AML-193 (cell line): ENCODE results near the gene CHRNE.
"Not testable (repeated sequence)": the region's sequence is repeated elsewhere in the genome, so short reads cannot be mapped to it uniquely, and the experiment has no call there.

Source experiments
- DNase-seq, 2 experiments: peaks; one replicate each; lab custom pipeline; 2025; lab: John Stamatoyannopoulos, UW

Gene CHRNE

DNA sequence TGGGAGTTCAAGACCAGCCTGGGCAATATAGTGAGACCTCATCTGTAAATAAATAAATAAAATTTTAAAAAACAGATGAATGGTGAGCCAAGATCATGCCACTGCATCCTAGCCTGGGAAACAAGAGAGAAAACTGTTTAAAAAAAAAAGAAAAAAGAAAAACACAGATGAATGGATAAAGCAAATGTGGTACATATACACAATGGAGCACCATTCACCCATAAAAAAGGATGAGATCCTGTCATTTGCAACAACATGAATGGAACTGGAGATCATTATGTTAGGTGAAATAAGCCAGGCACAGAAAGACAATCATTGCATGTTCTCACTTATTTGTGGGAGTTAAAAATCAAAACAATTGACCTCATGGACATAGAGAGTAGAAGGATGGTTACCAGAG lies 3.7 kb upstream of the CHRNE start:
- DNase-seq: not testable (repeated sequence)

DNA sequence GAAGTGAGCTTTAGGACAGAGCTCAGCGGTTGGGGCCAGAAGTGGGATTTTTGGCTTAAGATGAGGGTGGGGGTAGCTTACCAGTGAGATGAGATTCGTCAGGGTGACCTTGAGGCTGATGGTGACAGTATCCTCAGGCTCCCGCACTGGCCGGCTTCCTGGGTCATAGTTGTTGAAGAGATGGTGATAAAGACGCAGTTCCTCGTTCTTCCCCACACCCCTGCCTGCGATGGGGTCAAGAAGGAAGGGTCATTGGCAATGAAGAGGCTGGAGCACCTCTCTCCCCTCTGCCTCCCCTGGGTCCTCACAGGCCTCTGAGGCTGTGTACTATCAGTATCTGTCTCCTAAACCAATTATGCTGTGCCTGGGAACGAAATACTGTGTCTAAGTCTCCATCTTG lies 358 bp downstream of the CHRNE start:
- DNase-seq: no peak

DNA sequence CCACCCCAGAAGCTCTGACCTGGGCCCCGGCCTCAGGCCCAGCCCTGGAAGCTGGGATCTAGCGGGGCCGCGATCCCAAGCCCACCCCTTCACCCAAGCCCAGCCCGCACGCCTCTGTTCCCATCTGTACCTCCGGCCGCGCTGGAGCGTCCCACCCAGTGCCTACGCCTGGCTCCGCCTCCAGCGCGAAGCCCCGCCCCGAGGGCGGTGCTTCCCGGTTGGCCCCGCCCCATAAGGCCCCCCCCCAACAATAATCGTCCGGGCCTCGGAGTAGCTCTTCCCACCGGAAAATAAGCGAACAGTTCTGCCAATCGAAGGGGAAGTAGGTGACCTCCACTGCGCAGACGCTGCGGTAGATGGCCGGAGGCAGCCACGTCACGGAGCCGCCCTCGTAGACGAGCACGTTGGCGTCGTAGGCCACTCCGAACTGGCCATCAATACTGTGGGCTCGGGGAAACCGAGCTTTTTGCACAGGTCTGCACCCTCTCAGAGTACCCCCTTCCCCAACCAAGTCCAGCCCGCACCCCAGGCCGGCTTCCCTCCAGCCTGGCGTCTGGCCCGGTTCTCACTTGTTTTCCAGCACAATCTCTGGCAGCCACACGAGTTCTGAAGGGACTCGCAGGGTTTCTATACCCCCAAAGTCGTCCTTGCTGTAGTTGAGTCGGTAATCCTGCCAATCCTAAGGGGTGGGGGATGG lies 1.1 kb downstream of the CHRNE start:
- DNase-seq: no peak

DNA sequence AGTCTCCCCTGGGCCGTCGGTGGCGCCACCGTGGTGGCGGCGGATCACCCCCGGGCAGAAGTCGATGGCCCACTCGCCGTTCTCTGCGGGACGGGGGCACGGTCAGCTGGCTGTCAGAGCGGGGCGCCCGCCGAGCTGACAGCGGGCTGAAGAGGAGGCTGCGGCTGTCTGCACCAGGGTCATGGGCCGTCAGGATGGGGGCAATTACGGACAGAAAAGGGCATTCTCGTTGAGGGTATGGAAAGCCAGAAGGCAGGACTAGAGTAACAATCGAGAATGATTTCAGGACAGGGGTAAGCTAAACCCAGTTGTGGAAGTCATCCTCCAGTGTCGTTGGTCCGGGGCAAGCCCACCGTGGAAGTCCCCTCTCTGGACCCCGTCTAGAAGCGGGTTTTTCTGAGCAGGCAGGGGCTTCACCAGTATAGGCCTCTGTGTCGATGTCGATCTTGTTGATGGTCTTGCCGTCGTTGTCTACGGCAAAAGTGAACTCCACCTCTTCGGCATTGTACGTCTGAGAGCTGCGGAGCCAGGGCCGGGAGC lies 1.7 kb downstream of the CHRNE start:
- no peak for DNase-seq

DNA sequence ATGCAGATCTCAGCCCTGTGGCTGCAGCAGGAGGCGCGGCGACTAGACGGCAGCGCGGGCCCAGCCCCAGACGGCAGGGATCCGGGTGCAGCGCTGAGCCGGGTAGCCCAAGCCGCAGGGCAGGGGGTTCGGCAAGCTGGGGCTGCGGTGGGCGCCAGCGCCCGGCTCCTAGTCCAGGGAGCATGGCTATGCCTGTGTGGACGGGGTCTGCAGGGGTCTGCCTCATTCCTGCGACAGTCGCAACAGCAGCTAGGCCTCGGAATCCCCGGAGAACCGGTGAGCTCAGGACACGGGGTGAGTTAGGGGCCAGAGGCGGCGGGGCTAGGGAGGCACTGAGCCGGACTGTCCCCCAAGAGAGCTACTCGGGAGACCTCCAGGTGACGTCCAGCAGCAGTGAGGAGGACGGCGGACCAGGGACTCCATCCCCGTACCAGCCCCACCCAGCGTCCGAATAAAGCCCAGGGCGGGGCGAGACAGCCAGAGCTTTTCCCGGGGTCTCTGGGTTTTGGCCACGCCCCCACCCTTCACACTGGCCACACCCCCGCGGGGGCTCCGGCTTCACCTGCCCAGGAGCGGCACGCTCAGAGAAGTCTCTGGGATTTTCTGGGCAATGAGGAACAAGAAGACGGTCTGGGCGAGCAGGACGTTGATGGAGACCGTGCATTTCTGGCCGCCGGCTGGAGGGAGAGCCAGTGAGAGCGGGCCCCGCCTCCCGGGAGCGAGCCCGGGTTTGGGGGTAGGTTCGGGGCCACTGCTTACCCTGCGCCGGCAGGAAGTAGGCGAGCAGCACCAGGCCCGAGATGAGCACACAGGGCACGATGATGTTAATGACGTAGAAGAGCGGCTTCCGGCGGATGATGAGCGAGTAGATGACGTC lies 2.4 kb downstream of the CHRNE start:
- DNase-seq: no peak

DNA sequence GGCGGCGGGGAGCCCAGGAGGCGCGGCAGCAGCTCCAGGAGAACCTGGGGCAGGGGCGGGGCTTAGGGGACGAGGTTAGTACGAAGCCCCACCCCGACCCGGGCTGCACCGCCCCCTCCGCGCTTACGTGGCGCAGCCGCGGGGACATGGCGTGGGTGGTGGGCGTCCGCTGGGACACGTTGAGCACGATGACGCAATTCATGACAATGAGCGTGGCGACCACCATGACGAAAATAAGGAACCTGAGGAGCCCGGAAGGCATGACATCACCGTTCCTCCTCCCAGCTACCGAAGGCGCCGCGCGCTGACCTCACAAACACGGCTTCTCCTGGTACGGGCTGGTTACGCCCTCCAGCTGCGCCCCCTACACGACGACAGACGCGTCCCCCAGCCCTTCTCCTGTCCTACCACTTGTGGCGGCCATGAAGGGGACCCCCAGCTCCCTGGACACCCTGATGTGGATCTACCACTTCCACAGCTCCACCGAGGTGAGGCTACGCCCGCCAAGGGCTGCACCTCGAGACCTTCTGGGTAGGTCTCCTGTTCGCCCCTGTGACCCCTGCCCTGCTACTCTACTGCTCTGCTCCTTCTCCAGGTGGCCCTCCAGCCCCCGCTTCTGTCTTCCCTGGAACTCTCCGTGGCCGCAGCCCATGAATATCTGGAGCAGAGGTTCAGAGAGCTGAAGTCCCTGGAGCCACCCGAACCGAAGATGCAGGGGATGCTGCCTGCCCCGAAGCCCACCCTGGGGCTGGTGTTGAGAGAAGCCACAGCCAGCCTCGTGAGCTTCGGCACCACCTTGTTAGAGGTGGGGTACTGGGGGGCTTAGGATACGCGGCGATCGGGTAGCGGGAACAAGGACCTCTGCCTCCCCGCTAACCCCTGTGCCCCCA lies 3.3 kb downstream of the CHRNE start, which contains the start of gene C17orf107:
Gene C17orf107 (plus strand): TSS at position 196 of the 890 bp plus-strand sequence. CDS start 227 bp downstream, at position 423.
- no peak for DNase-seq

DNA sequence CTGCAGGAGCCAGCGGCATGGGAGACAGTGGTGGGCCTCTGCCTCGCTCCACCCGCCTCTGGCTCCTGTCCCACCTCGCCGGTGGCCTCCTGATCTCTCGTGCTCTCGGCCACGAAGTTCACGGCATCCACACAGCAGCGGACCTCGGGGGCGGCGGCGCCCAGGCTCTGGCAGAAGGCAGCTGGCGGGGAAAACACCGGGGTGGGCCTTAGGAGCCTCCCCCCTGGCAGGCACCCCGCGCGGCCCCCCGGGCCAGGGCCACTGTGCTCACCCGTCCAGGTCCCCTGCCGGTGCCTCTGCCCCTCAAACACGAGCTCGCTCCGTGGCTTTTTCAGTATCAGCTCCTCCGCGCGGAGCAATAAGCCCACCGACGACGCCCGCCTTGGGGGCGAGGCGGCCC lies 4.0 kb downstream of the CHRNE start:
- DNase-seq: no peak

DNA sequence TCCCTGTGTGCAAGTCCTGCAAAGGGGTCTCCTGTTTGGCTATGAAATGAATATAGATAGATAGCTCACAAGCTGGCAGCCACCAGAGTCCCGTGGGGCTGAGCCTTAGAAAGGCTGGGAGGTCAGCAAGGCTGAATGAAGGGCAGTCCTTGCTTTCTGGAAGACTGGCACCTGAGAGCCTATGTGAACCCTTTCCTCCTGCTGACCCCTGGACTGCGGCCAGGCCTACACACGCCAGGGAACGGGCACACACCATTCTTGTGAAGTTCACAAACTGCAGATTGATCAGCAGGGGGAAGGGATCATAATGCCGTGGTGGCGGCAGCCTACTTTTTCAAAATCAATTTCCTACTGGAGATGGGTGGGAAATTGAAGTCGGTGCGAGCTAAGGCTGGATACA lies 4.5 kb downstream of the CHRNE start:
- DNase-seq: no peak

DNA sequence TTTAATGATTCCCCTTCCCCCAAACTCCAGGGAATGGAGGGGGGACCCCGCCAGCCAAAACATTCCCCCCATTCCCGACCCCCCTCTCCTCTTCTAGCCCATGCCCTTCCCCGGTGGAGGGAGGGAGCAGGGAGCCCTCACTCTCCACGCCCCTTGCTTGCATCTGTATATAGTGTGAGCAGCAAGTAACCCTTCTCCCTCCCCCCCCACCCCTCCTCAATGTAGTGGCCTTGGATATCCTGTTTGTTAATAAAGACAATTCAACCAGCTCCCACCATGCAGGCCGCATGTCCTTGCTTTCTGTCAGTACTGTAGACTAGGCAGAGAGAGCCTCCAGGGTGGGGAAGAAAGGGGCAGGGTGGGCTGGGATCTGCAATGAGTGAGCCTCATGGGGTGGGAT lies 5.1 kb downstream of the CHRNE start:
- no peak for DNase-seq

DNA sequence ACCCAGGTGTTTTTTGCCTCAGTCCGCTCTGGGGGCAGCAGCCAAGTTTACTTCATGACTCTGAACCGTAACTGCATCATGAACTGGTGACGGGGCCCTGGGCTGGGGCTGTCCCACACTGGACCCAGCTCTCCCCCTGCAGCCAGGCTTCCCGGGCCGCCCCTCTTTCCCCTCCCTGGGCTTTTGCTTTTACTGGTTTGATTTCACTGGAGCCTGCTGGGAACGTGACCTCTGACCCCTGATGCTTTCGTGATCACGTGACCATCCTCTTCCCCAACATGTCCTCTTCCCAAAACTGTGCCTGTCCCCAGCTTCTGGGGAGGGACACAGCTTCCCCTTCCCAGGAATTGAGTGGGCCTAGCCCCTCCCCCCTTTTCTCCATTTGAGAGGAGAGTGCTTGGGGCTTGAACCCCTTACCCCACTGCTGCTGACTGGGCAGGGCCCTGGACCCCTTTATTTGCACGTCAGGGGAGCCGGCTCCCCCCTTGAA lies 5.7 kb downstream of the CHRNE start:
- DNase-seq: no peak

DNA sequence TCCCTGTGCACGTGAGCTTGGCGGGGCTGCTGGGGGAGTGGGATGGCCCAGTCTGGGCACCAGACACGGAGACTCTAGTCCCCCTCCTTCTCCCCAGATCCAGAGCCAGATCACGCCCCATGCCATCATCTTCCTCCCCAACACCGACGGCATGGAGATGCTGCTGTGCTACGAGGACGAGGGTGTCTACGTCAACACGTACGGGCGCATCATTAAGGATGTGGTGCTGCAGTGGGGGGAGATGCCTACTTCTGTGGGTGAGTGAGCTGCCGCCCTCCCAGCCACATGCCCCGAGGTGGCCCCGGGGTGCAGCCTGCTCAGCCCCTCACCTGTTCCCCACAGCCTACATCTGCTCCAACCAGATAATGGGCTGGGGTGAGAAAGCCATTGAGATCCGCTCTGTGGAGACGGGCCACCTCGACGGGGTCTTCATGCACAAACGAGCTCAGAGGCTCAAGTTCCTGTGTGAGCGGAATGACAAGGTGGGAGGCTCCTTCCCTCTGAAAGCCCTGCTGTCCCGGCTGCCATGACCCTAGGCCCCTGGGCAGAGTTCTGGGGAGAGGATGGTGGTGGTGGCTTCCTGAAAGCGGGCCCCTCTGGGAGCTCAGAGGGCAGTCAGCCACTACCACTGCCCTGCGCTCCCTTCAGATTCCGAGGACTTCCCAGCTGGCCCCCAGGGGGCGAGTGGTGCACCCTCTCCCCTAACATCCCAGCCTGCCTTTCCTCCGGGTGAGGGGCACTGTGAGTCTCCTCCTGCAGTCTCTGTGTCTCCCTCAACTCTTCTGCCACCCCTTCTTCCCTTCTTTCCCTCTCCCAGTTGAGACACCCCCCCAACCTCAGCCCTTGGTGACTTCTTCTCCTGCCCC lies 6.3 kb downstream of the CHRNE start:
- no peak for DNase-seq

DNA sequence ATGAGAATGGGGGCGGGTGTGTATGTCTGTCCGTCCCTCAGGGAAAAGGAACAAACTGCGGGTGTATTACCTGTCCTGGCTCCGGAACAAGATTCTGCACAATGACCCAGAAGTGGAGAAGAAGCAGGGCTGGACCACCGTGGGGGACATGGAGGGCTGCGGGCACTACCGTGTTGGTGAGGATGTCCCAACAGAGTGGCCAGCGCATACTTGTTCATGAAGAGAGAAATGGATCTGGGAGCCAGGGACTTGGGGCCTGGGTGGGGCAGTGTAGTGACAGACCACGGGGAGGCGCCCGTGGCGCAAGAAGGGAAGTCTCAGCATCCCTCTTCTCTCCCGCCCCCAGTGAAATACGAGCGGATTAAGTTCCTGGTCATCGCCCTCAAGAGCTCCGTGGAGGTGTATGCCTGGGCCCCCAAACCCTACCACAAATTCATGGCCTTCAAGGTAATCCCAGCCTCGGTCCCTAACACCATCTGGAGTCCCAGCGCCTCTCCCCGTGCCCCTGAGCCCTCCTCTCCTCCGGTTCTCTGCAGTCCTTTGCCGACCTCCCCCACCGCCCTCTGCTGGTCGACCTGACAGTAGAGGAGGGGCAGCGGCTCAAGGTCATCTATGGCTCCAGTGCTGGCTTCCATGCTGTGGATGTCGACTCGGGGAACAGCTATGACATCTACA lies 7.1 kb downstream of the CHRNE start:
- no peak for DNase-seq

DNA sequence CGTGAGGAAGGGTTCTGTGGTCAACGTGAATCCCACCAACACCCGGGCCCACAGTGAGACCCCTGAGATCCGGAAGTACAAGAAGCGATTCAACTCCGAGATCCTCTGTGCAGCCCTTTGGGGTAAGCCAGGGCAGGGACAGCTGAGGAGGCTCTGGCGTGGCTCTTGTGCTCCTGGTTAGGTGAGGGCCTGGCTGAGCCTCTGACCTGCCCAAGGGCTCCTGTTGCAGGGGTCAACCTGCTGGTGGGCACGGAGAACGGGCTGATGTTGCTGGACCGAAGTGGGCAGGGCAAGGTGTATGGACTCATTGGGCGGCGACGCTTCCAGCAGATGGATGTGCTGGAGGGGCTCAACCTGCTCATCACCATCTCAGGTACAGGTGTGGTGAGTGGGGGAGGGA lies 7.8 kb downstream of the CHRNE start:
- DNase-seq: no peak

DNA sequence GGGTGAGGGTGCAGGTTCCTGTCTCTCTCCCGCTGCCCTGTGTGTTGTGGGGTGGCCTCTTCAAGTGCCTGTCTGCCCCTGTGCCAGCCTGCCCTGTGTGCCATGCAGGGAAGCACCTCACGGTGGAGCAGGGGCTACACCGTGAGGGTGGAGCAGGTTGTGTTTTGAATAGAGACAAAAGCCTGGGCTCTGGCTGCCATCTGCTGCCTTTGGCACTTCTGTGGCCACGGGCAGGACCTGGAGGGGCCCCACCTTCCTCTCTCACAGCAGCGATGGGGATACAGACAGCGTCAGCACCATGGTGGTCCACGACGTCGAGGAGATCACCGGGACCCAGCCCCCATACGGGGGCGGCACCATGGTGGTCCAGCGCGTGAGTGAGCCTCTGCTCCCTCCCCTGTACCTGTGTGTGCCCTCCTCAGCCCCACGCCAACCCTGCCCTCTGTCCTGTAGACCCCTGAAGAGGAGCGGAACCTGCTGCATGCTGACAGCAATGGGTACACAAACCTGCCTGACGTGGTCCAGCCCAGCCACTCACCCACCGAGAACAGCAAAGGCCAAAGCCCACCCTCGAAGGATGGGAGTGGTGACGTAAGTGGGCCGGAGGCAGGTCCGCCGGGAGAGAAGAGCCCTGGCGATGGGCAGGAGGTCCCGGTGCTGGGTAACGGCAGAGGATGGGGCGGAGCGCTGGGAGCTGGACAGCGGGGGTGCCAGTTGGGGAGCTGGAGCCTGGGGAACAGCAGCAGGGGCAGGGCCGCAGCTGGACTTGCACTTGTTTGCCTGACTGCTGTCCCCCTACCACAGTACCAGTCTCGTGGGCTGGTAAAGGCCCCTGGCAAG lies 9.0 kb downstream of the CHRNE start:
- no peak for DNase-seq

DNA sequence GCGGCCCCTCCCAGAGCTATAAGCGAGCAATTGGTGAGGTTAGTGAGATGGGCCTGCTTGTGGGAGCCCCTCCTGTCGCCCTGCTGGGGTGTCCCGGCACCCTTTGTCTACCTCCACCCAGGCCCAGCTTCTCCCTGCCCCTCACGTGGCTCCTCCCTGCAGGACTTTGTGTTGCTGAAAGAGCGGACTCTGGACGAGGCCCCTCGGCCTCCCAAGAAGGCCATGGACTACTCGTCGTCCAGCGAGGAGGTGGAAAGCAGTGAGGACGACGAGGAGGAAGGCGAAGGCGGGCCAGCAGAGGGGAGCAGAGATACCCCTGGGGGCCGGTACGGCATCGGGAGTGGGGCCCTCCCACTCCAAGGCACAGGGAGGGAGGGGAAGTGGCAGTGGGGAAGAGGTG lies 9.6 kb downstream of the CHRNE start:
- DNase-seq: no peak

DNA sequence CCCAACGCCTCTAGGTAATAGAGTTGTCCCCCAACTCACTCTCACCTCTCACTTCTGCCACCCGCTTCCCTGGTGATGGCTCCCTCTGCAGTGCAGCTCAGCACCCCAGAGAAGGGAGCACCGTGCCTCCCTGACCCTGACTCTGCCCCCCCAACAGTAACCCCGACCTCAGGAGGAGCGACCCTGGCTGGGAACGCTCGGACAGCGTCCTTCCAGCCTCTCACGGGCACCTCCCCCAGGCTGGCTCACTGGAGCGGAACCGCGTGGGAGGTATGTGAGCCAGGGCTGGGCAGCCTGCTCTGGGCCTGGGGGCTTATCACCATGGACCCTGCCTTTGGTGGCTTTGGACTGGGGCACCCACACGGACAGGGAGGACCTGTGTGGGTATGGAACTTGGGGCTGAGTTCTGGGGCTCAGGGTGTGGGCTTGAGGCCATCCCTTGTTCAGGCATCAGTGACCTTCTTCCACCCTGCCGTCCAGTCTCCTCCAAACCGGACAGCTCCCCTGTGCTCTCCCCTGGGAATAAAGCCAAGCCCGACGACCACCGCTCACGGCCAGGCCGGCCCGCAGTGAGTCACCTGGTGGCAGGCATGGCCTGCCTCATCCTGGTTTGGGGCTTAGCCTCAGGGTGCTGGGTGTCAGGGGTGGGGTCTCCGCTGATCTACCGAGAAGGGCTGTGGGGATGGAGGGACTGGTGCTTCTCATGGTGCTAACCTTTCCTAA lies 10.2 kb downstream of the CHRNE start:
- DNase-seq: no peak

DNA sequence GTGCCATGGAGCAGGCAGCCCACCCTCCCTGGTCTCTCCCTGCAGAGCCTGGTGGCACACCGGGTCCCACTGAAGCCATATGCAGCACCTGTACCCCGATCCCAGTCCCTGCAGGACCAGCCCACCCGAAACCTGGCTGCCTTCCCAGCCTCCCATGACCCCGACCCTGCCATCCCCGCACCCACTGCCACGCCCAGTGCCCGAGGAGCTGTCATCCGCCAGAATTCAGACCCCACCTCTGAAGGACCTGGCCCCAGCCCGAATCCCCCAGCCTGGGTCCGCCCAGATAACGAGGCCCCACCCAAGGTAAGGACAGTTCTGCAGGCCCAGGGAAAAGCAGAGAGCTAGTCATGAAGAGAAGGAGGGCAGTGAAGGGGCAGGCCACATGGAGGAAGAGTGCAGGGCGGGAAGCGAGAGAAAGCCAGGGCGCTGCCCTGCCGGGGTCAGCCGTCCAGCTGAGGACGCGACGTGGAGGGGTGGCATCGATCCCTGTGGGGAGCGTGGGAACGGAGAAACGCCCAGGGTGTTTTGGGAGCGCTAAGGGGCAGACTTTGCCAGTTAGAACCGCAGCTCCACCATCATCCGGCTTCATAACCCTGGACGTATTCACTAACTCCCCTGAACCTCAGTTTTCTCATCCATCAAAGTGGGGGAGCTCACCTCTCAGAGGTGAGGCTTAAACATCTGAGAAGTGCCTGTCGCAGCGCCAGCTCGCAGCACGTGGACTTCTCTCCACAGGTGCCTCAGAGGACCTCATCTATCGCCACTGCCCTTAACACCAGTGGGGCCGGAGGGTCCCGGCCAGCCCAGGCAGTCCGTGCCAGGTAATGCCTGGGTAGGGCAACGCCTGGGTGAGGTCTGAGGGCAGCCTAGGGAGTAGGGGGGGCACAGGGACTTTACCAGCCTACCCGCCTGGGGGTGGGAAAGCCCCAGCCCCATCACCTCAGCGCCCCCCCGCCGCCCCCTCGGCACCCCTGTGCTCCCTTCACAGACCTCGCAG lies 11.2 kb downstream of the CHRNE start:
- no peak for DNase-seq
